Caki2 (cell line): ENCODE results near the gene JPH3. TPM values are rescaled to one million over a fixed set of nuclear protein-coding genes. Genes with fewer than 3 reads are reported as not detected.
A peak's percentile ranks its signal among the peaks of the same experiment; 100 is the strongest.

Experiments used
- DNase-seq: peaks from one replicate; pipeline ENCODE4 v3.0.0-alpha.2; 2015; ENCODE audit warnings: low read depth
- in situ Hi-C: cut with HindIII; loops from 2 replicates; pipeline ENCODE4 v1.10.0; 2016; ENCODE audit warnings: low sequenced_read_pairs, low pct_unique_long_range_greater_than_20kb, mixed read lengths
- total RNA-seq: library from RNA; depleted of rRNA; stranded (reverse); fragments of >200 nt; shearing (Covaris generic); gene quantifications from 2 replicates; pipeline ENCODE4 v1.2.3, GENCODE V29; 2014; ENCODE audit warnings: low replicate concordance; rRNA removed

Gene JPH3
- 0.03 TPM in 1 of 2 replicates, not detected in the other for total RNA-seq

DNA sequence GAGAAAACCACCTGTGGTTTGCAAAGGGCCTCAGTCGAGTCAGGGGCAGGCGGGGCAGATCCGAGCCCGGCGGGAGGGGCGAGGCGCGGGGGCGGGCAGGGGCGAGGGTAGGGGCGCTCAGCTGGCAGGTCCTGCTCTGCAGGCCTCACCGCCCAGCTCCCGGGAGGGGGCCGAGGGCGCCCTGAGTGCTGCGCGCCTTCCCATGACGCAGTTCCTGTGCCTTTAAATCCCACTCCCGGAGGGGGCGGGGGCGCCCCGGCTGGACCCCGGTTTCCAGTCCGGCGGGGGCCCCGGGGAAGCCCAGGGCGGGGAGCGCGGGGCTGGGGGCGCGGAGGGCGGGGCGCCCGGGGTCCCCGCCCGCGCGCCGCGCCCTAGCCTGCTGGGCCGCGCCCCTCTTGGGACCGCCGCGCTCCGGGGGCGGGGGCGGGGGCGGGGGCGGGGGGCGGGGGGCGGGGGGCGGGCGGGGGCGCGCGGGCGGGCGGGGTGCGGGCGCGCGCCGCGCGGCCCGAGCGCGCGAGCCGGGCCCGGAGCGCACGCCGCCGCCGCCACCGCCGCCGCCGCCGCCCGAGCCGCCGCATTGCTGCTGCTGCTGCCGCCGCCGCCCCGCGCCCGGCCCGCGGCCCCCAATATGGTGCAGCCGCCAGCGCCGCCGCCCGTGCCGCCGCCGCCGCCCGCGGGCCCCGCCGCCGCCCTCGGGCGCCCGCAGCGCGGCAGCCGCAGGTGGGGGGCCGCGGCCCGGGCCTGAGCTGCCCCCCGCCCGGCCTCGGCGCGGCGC is at the start of gene JPH3:
Gene JPH3, plus strand, starts transcription at position 508 of the 775 bp plus-strand sequence. CDS start 639 bp downstream, outside the sequence.
- DNase-seq: no peak
- in situ Hi-C loops: no loop called here

DNA sequence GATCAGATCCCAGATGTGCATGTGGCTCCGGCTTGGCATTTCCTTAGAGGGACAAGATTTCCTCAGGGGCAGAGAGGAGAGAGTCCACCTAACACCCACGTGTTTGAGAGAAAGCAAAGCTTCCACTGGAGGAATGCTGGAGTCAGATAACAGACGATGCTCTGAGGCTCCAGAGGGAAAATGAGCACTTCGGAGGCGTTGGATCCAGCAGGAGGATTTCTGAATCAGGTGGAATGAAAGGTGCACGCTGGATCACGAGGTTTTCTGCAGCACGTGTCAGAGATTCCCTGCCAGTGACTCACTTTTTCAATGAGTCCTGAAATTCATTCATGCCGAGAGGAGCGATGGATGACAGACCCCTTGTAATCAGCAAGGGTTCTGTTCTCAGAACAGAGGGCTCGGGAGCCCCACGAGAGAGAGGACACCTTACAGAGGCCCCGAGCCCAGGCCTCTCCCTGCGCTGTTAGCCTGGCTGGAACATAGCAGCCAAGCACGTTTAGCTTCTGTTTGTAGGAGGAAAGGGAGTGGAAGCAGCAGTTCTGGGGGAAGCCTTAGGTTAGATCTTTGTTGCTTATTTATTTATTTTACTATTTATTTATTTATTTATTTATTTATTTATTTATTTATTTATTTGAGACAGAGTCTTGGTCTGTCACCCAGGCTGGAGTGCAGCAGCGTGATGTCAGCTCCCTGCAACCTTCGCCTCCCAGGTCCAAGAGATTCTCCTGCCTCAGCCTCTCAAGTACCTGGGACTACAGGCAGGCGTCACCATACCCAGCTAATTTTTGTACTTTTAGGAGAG is 49.3 kb upstream of the JPH3 start:
- in situ Hi-C loops: no loop called here
- DNase-seq: peak; percentile 59

DNA sequence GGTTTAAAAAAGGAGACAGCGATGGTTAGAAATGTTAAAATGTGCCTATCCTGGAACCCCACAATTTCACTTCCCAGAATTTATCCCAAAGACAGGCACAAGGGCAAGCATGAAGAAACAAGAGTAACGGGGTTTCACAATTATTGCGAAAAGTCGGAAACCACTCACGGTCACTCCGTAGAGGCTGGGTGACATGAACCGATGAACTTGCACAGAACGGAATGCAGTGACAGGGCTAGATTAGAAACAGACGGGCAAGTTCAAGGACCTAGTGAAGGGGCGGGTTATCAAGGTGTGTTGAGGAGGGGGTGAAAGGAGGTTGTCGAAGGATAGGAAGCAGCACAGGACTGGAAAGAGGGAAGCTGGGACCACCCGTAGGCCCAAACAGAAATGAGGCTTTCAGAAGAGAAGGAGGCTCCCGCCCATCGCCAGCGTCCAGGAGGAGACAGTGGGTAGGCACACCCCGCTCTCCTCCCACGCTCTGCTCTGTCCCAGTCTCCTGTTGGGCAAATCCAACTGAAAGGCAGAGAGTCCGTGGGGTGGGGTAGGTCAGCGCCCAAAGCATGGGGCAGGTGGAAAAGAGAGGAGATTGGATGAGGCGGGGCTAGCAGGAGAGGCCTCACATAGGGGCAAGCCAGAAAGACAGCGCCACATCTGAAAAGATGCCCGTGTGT is 47.4 kb upstream of the JPH3 start:
- no peak for DNase-seq
- in situ Hi-C loops: no loop called here

DNA sequence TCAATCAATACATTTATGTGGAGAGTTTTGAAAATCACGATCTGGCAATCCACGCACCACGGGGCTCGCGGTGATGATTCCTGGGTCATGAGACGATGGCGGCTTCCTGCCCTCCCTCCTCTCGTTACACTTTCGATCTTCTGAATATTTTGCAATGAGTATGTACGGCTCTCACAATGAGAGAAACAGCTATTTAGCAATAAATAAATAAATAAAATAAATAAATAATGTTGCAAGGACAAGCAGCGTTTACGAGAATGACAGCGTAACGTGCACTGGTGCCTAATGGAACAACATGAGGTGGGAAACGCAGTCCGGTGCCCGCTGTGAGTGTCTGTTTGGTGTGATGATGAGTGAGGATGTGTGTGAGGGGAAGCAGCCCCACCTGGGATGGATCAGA is 46.7 kb upstream of the JPH3 start:
- DNase-seq: no peak

DNA sequence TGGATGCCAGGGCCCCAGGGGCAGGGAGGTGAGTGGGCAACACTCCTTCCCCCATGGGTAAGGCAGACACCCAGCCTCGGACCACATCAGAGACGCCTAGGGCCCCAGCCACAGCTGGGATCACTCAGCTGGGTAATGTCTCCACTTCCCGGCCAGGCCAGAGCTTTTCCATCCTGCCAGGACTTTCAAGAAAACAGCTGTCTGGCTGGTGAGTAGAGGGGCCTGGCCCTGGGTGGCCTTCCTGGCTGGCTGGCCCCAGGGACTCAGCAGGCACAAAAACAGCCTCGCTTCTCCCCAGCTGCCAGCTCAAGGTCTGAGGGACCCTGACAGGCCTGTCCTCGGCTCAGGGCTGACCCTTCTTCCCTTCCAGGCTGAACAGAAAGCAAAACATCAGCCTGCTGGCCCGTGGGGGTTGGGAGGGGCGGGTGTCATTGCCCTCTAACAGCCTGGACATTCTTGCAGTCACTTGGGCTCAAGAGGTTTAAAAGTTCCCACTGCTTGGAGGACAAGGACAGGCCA is 45.3 kb upstream of the JPH3 start:
- DNase-seq: no peak
- in situ Hi-C loops: no loop called here

More for the DNA sequence above, 46.7 kb upstream of the JPH3 start:
- in situ Hi-C loops: no loop called here

DNA sequence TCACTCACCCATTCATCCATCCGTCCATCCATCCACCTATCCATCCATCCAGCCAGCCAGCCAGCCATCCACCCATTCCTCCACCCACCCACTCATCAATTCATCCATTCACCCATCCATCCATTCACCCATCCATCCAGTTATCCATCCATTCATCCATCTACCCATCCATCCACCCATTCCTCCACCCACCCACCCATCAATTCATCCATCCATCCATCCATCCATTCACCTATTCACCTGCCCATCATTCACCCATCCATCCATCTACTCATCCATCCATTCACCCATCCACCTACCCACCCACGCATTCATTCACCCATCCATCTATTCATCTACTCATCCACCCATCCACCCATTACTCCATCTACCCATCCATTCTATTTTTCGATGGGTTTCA is 43.6 kb upstream of the JPH3 start:
- DNase-seq: no peak
- in situ Hi-C loops: no loop called here

DNA sequence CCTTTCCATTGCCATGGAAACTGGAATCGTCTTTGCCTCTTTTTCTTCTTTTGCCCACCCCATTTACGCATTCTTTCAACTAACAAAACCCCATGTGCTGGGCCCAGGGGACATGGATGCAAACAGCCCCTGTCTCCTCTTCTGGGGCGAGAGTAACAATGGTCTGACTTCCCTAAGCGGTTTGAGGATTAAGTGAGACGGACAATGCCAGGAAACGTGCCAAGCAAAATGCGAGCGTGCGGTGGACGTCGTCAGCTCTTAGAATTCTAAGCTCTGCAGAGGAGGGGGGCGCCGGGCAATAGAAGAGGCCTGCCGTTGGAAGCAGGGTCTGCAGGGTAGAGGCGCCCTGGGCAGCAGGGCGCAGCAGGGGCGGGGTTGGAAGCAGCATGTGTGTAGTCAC is 42.4 kb upstream of the JPH3 start:
- in situ Hi-C loops: no loop called here
- no peak for DNase-seq

DNA sequence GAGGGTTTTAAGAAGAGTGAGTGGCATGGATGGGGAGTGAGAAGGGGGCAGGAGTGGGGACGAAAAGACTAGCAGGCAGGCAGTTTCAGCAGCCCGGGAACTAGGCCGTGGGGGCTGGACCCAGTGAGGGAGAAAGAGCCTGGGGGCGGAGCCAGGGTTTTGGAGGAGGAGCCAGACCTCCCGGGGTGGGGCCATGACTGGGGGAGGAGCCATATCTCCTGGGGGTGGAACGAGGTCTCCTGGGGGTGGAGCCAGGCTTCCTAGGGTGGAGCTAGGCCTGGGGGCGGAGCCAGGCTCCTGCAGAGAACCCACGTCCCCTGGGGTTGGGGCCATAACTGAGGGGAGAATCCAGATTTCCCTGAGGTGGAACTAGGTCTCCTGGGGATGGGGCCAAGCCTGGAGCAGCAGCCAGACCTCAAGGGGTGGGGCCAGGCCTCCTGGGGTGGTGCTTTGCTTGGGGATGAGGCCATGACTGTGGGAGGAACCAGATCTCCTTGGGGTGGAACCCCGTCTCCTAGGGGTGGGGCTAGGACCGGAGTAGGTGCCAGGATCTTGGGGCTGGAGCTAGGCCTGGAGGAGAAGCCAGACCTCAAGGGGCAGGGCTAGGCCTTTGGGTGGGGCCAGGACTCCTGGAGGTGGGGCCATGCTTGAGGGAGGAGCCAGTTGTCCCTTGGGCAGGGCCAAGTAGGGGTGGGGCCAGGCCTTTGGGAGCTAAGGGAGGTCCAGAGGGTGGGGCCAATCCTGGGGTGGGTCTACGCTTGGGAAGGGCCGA is 41.7 kb upstream of the JPH3 start:
- peak; percentile 86 for DNase-seq

DNA sequence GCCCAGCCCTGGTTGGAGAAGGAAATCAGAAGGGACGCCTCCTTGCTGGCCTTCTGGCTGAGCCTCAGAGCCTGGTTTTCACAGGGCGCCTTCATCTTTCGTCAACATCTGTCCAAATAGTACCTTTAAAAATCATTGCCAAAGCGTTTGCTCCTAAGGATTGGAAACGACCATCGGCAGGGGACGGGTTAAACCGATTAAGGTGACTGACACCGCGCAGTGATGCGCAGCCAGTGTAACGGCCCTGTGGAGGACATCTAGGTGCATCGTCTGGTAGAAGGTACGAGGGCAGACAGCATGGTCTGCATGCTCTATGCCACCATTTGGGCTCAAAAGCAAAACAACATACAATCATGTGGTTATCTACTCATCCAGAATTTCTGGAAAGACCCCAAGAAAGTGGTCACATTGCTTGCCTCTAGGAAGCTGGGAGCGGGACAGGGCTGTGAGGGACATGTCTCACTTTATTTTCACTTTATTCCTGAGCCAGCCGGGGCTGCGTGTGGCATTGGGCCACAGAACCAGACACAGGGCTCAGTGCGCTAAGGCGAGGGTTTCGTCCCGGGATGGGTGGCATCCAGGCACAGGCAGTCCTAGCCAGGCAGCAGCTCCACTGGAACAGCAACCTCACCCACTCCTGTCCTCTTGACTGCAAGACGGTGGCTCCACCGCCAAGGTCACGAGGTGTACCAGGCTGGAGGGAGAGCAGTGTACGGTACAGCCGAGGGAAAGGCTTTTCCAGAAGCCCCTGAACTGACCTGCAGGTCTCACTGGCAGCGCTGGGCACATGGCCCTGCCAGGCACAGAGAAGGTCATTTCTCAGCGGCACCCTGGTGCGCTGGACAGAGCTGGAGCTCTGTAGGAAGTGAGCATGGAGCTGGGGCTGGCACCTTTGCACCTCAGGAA is 40.9 kb upstream of the JPH3 start:
- in situ Hi-C loops: no loop called here

More for the DNA sequence above, 41.7 kb upstream of the JPH3 start:
- in situ Hi-C loops: no loop called here

DNA sequence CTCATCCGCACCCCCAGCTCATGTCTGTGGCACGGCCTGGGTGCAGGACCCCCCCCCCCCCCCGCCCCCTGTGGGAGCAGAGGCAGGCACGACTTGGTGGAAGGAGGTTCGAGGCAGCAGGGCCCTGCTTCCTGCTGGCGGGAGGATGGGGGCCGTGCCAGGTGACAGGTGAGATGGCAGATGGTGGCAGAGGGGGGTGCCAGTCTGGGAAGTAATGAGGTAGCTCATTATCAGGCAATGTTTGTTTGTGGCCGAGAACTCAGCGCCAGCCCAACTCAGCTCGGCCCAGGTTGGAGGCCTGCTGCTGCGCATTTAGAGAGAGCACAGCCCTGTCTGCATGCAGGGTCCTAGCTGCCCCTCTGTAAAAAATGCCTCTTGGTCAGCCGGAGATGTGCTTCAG is 40.1 kb upstream of the JPH3 start:
- no peak for DNase-seq
- in situ Hi-C loops: no loop called here

More for the DNA sequence above, 40.9 kb upstream of the JPH3 start:
- DNase-seq: no peak

DNA sequence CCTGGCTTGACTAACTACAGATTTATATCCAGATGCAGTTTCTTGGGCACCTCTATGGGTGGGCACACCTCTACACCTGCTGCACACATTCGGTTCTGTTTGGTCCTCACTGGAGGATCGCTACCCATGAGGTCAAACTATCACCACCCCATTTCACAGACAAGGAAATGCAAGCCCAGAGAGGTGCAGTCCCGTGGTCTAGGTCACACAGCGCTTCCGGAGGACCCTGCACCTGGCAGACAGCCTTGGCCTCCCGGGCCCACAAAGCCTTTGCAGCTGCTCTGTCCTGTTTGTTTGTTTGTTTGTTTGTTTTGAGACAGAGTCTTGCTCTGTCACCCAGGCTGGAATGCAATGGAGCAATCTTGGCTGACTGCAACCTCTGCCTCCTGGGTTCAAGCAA is 39.3 kb upstream of the JPH3 start:
- no peak for DNase-seq
- in situ Hi-C loops: no loop called here

DNA sequence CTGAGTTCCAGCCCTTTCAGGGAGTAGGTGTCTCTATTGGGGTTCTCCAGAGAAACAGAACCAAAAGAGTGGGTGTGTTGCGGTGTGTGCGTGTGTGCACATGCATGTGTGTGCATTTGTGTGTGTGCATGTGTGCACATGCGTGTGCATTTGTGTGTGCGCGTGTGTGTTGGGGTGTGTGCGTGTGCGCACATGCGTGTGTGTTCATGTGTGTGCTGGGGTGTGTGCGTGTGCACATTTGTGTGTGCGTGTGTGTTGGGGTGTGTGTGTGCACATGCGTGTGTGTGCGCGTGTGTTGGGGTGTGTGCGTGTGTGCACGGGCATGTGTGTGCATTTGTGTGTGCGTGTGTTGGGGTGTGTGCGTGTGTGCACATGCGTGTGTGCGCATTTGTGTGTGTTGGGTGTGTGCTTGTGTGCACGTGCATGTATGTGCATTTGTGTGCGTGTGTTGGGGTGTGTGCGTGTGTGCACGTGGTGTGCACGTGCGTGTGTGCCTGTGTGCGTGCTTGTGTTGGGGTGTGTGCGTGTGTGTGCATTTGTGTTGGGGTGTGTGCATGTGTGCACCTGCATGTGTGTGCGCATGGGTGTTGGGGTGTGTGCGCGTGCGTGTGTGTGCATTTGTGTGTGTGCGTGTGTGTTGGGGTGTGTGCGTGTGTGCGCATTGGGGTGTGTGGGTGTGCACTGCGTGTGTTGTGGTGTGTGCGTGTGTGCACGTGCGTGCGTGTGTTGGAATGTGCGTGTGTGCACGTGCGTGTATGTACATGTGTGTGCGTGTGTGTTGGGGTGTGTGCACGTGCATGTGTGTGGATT is 38.4 kb upstream of the JPH3 start:
- in situ Hi-C loops: no loop called here

DNA sequence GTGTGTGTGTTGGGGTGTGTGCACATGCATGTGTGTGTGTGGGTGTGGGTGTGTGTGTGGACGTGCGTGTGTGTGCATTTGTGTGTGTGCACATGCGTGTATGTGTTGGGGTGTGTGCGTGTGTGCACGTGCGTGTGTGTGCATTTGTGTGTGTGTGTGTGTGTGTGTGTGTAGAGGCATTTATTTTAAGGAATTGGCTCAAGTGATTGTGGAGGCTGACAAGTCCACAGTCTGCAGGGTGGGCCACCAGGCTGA is 37.9 kb upstream of the JPH3 start:
- no peak for DNase-seq
- in situ Hi-C loops: no loop called here

More for the DNA sequence above, 38.4 kb upstream of the JPH3 start:
- DNase-seq: no peak

DNA sequence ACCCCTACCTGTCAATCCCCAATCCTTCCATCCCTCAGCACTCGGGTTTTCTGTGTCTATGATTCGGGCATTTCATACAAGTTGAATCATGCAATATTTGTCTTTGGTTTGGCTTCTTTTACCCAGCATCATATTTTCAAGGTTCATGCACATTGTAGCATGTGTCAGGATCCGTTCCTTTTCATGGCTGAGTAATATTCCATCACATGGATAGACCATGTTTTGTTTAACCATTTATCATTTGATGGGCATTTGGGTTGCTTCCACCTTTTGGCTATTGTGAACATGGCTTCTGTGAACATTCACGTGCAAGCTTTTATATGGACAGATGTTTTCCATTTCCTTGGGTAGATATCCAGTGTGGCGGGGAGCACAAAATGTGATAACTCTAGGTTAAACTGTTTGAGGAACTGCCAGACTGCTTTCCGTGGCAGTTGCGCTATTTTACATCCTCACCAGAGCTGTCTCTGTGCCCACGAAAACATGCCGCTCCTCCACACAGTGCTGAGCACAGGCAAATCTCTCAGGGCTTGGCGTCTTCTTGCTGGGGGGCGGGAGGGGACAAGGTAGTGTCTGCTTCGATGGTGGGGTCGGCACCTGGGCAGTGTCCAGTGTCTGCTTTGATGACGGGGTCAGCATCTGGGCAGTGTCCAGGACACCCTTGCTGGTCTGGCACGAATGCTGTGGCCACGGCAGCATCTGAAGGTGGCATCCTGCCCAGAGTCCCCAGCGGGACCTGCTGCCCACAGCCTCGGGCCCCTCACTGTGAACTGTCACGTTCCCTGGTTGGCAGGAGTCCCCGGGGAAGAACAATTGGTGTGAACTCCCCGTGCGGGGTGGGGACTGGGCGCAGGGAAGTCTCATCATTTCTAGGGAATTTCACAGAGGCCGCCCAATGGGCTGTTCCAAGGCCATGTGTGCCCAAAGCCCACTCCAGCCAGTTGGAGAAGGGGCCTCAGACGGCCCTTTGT is 32.4 kb upstream of the JPH3 start:
- no peak for DNase-seq
- in situ Hi-C loops: no loop called here

DNA sequence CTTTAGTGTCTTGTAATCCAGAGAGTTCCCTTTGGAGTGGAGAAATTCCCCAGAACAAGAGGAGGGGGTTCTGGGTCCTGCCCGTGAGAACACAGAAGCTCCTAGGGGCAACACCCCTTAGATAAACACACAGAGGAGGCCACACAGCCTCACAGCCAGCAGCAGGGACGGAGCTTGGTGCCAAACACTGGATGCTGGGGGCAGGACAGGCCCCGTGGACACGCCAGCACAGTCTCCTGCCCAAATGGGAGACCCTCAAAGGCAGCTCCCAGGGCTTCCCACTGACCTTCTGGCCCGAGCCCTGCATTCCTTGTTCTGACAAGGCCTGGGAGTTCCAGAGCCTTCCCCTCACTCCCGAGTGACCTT is 31.8 kb upstream of the JPH3 start:
- in situ Hi-C loops: no loop called here
- DNase-seq: no peak
